GM15510 (cell line): ENCODE results near the gene RBMS3.

Experiments used
- POLR2A ChIP-seq: IDR thresholded peaks from 3 replicates; pipeline ENCODE4 v1.6.1; 2011; ENCODE audit warnings: borderline replicate concordance; ENCODE audit not compliant: insufficient read length; ENCODE audit errors: extremely low read depth

Gene RBMS3

DNA sequence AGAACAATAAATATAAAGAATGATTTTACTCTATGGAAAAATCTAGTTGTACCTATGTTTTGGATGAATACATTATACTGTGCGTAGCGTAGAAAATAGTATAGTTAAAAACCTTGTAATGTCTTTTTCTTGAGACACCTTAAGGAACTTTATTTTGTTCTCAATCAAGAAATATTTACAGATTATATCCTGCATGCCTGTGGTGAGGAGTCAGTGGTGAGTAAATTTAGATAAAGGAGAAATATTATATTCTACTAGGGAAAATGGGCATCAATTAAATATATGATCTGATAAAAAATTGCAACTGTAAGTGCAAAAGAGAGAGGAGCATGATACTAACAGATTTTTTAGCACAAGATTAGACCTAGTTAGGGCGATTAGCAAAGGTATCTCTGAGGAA, 157.7 kb downstream of the RBMS3 start:
- TF ChIP-seq POLR2A, result no peak

DNA sequence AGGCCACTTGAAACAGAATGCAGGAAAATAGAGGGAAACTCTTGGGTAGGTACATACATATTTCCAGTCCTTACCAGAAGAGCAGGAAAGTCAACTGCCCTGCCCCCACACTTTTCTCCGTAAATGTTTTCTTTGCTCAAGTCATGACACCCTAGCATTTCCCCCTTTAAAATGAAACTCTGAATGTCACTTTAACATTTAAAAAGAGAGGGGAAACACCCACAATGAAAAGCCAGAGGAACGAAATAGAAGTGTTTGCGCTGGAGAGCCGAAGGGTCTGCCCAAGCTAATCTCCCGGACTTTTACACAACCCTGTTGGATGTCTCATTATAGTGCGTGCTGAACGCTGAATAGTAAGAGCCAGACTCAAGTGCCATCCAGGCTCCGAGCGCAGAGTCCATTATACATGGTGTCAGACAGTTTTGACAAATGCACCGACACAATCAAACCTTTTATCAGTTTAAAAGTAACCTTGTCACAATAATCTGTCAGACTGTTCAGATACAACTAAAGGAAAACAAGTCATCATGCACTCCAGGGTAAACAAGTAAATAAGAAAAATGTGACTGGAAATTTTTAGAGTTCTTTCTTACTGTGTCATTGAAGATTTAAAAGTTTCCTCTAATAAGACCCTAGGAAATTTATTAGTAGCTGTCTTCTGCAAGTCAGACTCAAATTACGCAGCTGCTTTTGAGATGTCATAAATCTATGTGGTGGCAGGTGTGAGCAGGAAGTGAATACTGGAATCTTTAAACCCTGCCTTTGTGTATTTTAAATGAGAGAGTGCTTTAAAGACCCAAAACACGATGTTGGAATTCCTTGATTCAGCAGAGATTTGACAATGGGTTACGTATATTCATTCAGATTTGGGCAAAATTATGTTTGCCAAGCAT, 159.8 kb downstream of the RBMS3 start:
- TF ChIP-seq POLR2A, result no peak

DNA sequence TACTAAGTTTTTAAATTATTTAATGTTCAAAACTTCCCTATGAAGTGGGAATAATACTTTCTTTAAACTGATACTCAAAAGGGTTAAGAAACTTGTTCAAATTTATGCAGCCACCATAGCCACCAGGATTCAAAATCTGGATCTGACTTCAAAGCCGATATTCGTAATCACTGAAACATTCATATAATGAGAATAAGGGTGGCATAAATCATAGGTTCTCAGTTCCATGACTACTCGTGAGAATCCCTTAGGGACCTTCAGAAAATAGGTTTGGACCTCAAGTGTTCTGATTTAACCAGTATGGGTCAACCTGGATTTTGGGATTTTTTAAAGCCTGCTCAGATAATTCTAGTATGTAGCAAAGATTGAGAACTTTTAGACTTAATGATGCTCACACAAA, 160.6 kb downstream of the RBMS3 start:
- TF ChIP-seq POLR2A, result no peak

DNA sequence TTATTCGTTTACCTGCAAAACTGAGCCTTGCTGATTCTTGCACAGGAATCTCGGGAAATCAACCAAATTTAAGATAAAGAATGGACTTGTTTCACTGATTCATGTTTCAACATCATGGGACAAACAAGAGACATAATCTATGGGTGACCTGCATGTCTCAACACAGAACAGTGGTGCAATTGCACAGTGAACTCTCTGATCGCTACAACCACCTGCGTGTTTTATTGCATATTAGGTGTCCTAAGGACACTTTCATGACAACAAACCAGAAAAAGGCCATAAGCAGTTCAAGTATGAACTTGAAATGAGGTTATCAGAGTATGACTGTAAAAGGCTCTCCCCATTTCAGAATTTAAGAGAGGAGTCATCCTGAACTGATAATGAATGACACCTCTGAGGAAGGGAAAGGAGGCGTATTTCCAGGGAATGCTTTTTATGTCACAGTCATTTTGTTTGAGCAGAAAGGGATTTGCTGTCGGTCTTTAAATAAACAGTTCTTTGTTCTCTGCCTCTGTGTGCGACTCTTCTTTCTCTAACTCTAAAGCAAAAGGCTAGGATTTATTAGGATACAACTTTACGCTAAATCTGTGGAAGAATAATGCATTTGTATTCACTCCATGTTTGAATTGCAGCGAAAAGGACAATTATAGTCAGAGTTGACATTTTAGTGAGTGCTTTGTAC, 167.2 kb downstream of the RBMS3 start:
- no peak for TF ChIP-seq POLR2A

DNA sequence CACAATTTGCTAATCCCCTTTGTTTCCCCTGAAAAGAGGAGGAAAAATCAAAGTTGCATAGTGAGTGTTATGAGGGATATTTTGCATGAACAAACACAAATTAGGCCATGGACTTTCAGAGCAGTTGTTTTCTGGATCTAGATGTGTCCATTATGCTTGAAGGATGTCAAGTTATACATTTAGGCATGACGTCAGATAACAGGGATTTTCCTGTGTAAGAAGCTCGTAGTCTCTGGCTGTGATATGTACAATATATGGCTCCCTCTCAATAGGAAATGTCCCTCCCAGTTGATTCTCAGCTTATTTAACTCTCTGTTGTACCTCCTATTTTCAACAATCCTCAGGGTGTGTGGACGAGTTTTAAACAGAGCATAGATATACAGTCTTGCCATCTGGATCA, 171.0 kb downstream of the RBMS3 start:
- no peak for TF ChIP-seq POLR2A

DNA sequence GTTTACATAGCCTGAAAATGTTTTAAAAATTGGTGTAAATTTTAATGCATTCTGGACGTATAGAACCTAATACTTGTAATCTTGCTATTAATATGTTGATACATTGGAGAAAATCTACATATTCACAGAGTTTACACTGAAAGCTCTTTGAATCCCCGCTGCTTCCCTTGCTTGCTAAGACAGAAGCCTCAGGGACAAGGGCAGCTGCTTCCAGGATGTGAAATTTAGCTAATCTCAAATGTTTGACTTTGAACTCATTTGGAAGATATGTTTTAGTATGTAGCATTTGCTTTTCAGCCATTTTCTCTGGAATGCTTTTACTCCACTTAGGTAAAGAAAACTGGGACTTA, 172.0 kb downstream of the RBMS3 start:
- no peak for TF ChIP-seq POLR2A

DNA sequence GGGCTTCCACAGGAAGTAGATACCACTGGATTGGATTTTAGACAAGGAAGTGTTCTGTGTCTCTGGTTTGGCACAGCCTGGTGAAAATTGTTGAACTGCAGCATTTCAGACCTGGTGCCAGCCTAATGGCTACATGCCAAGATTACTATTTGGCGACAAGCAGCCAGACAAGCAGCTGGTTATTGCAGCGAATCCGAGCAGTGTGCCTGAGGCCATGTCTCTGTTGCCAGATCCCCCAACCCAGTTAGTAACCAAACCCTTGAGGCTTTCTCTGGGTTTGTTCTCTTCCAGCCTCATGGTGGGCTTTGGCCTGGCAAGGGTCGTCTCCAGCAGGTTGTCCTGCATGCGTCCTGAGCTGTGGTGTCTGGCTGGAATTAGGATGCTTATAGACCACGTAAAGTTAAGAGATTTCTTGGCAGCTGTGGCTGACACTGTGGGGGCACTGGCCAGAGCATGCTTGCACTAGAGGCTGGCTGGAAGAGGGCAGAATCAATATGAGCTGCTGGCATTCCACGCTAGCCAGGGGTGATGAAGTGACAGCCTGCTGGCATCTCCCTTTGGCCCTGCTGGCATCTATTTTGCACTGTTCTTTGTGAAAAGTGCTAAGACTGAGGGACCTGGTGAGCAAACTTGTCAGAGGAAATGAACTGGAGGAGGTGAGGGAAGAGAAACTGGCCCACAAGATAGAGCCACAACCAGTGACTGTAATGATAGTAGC, 172.6 kb downstream of the RBMS3 start:
- no peak for TF ChIP-seq POLR2A

DNA sequence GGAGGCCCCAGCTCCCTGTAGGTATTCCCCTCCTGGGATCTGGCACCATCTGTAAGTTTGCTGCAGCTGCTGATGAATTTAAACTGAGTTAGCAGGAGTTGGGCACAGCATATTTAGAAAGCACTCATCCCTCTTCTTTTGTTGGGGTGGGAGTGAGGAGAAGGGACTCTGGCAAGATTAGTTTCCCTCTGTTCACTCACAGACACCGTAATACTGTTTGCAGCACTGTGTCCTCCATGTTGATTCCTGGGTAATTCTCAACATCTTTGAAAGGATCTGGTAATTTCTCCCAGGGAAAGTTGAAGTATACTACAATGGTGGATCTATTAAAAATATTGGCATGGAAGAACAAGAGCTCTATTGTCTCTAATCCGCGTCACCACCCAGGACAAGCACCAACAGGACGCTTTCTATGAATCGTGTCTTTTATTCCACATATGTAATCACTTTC, 173.3 kb downstream of the RBMS3 start:
- TF ChIP-seq POLR2A, result no peak

DNA sequence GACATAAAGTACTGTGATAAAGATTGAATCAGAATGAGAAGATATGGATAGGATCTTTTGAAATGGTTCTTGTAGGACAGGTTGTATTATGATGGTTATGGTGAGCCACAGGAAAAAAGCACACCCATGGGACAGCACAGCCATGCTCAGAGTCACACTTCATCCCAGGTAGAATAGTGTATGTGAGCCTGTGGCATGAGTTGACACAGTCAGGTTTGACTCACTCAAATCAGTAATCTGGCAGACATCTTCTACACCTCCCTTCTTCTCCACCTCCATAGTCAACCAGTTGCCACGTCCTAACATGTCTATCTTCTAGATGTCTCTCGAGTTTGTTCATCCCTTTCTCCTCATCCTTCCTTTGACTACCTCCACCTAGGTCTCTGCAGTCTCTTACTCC, 176.0 kb downstream of the RBMS3 start:
- TF ChIP-seq POLR2A, result no peak

DNA sequence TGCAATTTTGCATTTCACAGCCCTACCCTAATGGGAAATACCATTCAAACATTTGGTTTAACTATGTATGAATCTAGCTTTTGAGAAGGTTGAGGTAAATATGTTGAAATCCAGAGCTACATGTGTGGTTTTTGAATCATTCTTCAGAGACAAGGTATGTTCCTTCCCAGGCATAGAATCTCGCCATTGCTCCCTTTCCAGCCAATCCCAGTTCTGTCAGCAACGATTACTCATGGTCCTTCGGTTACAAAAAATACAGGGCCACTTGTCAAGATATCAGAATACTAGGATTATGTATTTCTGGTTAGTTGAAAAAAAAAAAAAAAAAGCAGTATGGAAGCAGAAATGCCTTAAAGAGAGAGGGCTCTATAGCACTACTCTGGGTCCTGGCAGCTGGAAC, 182.4 kb downstream of the RBMS3 start:
- no peak for TF ChIP-seq POLR2A

DNA sequence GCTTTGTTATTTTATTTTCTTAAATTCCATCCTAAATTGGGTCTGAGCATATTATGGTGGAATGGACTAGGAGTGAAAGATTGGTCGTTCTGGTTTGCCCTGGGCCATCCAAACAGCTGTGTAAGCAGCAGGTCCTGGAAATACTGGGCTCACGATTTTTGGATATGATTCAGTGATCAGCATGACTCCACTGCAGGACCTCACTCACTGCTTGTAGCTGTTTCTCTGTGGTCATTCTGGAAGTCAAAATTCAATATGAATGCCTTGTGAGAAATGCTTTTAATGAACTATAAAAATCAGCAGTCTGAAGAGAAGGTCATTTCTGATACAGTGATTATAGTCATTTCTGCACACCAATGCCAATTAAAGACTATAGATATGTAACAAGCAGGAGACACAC, 185.0 kb downstream of the RBMS3 start:
- no peak for TF ChIP-seq POLR2A

DNA sequence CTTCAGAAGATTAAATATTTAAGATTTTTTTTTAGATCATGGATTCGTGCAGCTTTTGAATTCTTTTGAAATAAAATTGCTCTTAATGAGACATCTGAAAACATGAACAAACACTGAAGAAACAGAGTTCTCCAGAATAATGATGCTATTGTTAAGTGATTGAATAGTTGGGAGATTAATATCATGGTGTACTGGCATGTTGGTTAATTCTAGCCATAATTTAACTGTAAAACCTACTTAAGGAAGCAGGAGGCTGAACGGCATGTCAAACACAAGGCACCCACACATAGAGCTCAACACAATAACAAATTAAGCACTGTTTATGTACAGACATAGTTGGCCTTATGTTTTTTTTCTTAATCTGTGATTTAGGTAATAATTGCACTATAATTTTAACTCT, 185.6 kb downstream of the RBMS3 start:
- TF ChIP-seq POLR2A, result no peak

DNA sequence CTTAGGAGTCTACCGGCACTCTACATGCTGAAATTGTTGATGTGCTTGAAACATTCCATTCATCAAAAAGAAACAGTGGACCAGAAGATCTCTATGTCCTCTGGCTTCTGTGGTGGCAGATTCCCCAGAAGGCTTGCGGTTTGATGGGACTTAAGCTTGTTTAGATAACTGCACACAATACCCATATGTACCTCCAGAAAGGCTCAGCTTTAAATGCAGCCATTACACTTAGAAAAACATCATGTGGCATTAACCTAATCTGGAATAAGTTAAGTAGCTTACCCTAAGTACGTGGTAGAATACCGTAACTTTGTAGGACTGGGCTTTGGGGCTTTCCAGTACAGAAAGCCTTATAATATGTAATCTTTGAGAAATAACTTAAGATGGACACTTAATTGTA, 187.3 kb downstream of the RBMS3 start:
- no peak for TF ChIP-seq POLR2A

DNA sequence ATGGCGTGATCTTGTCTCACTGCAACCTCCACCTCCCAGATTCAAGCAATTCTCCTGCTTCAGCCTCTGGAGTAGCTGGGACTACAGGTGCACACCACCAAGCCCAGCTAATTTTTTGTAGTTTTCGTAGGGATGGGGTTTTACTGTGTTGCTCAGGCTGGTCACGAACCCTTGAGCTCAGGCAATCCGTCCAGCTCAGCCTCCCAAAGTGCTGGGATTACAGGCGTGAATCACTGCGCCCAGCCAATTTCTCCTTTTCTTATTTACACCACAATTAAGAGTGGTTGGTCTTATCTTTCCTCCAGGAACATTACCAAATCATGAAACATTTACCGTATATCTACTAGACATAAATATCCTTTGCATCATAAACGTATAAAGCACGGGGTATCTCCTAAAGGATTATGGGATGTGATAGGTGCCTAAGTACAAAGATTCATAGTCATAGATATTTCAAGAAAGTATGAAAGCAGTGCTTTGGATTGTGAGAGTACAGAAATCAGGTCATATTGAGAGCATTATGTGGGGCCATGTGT, 194.5 kb downstream of the RBMS3 start:
- no peak for TF ChIP-seq POLR2A

DNA sequence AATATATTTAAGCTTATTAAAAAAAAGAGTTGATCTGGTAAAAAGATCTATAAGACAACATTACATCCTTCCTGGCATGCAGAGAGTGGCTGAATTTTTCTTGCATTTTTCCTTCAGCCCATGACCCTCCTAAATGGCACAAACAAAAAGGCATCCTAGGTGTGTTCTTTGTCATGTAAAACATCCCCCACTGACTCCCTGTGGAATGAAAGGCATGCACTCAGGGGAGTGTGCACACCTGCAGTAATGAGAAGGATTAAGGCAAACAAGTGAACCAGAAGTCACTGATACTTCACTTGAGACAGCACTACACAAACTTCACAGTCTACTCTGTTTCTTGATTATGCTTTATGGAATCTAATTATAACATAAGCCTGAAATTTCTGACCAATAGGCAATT, 195.0 kb downstream of the RBMS3 start:
- no peak for TF ChIP-seq POLR2A
